SK-N-MC (cell line): ENCODE data around the gene NUB1.

Experiments used
- EZH2 ChIP-seq: fragments of 200-600 bp; sonication (generic); IDR thresholded peaks from one replicate; pipeline ENCODE4 v1.6.1; 2017; ENCODE audit warnings: antibody characterized with exemption
- FOXP2 ChIP-seq: optimal IDR thresholded peaks from 2 replicates; pipeline ENCODE3; 2011; ENCODE audit warnings: mild to moderate bottlenecking, moderate library complexity; ENCODE audit not compliant: insufficient read depth; ENCODE audit errors: extremely low read length, control extremely low read depth
- POLR2AphosphoS5 ChIP-seq: IDR thresholded peaks from 2 replicates; pipeline ENCODE4 v1.6.1; 2012; ENCODE audit warnings: mild to moderate bottlenecking, low read depth, low read length, borderline replicate concordance

GRCh38 chr7:151388007-151388297 lies 46.3 kb downstream of the NUB1 start:
- TF ChIP-seq POLR2AphosphoS5 (no peak), EZH2 (no peak), FOXP2 (no peak)
